Liver (tissue), 3 donors: ENCODE measurements around the gene PSMB3.

Source experiments
- ATF3 ChIP-seq: IDR thresholded peaks from 2 replicates; pipeline ENCODE4 v1.6.1; 2016; ENCODE audit warnings: antibody characterized with exemption
- EGR1 ChIP-seq, 2 donors: IDR thresholded peaks; 2 replicates each; pipeline ENCODE4 v1.6.1; 2016 to 2018; ENCODE audit warnings: antibody characterized with exemption in 2 of 2, low read depth in 2 of 2
- FOXA1 ChIP-seq: IDR thresholded peaks from 2 replicates; pipeline ENCODE4 v1.6.1; 2016; ENCODE audit warnings: antibody characterized with exemption
- MAX ChIP-seq: IDR thresholded peaks from 2 replicates; pipeline ENCODE4 v1.6.1; 2016; ENCODE audit warnings: antibody characterized with exemption
- RAD21 ChIP-seq, 2 donors: IDR thresholded peaks; 2 replicates each; pipeline ENCODE4 v1.6.1; 2016; ENCODE audit warnings: antibody characterized with exemption in 2 of 2, mild to moderate bottlenecking in 2 of 2
- RXRA ChIP-seq, 2 donors: IDR thresholded peaks; 2 replicates each; pipeline ENCODE4 v1.6.1; 2017 to 2018; ENCODE audit warnings: antibody characterized with exemption in 2 of 2, mild to moderate bottlenecking in 1 of 2
- SP1 ChIP-seq: IDR thresholded peaks from 2 replicates; pipeline ENCODE4 v1.6.1; 2018; ENCODE audit warnings: antibody characterized with exemption, mild to moderate bottlenecking
- YY1 ChIP-seq: IDR thresholded peaks from 2 replicates; pipeline ENCODE4 v1.6.1; 2016; ENCODE audit warnings: antibody characterized with exemption, mild to moderate bottlenecking
- ZBTB33 ChIP-seq: IDR thresholded peaks from 2 replicates; pipeline ENCODE4 v1.6.1; 2016; ENCODE audit warnings: antibody characterized with exemption
- TF ChIP-seq, protein P1 (sequence below): fragments of 150-350 bp; IDR thresholded peaks from 2 replicates; pipeline ENCODE4 v1.5.1; 2017; ENCODE audit warnings: improper control_type of control experiment, low read depth, low read length; ENCODE audit not compliant: missing input control
- TF ChIP-seq, protein P2 (sequence below): IDR thresholded peaks from 2 replicates; pipeline ENCODE4 v1.6.1; 2016; ENCODE audit warnings: antibody characterized with exemption, mild to moderate bottlenecking
- donor health status: healthy.
- donor health status: healthy.

DNA sequence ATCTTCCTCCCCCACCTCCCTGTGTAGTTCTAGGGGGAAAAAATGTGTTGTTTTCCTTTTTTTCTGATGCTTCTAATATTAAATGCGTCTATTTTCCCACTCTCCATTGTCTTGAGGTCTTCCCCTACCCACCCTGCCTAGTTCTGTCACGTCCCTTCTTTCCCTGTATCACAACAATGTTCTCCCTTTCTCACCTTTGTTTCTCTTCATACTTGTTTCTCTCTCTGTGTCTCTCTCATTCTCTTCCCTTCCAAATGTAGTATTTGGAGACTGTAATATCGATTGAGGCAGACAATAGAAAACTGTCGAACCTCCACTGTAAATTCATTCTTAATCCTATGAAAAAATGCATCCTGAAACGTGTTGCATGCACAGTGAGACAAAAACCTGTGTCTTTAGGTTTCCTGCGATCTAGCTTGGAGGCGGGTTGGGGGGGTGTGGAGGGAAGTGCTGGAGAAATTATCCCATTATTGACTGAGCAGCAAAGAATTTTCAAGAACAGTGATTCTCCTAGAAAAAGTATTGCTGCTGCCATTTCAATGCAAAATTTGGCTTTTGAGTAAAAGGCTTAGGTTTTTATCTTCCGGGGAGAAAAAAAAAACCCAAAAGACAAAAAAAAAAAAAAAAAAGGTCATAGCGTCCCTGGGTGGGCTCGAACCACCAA, 1.3 kb upstream of the PSMB3 start:
- TF ChIP-seq YY1 (no peak), ATF3 (no peak), MAX (no peak), SP1 (no peak), FOXA1 (no peak), RXRA (IDR thresholded peaks at IDR 0.05) (no peak), EGR1 (IDR thresholded peaks at IDR 0.05; ENCODE audit: low read depth in 2 of 2) (no peak), RAD21 (IDR thresholded peaks at IDR 0.05) (no peak), ZBTB33 (no peak)
- TF ChIP-seq, protein P1, sequence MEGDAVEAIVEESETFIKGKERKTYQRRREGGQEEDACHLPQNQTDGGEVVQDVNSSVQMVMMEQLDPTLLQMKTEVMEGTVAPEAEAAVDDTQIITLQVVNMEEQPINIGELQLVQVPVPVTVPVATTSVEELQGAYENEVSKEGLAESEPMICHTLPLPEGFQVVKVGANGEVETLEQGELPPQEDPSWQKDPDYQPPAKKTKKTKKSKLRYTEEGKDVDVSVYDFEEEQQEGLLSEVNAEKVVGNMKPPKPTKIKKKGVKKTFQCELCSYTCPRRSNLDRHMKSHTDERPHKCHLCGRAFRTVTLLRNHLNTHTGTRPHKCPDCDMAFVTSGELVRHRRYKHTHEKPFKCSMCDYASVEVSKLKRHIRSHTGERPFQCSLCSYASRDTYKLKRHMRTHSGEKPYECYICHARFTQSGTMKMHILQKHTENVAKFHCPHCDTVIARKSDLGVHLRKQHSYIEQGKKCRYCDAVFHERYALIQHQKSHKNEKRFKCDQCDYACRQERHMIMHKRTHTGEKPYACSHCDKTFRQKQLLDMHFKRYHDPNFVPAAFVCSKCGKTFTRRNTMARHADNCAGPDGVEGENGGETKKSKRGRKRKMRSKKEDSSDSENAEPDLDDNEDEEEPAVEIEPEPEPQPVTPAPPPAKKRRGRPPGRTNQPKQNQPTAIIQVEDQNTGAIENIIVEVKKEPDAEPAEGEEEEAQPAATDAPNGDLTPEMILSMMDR = no peak
- TF ChIP-seq, protein P2, sequence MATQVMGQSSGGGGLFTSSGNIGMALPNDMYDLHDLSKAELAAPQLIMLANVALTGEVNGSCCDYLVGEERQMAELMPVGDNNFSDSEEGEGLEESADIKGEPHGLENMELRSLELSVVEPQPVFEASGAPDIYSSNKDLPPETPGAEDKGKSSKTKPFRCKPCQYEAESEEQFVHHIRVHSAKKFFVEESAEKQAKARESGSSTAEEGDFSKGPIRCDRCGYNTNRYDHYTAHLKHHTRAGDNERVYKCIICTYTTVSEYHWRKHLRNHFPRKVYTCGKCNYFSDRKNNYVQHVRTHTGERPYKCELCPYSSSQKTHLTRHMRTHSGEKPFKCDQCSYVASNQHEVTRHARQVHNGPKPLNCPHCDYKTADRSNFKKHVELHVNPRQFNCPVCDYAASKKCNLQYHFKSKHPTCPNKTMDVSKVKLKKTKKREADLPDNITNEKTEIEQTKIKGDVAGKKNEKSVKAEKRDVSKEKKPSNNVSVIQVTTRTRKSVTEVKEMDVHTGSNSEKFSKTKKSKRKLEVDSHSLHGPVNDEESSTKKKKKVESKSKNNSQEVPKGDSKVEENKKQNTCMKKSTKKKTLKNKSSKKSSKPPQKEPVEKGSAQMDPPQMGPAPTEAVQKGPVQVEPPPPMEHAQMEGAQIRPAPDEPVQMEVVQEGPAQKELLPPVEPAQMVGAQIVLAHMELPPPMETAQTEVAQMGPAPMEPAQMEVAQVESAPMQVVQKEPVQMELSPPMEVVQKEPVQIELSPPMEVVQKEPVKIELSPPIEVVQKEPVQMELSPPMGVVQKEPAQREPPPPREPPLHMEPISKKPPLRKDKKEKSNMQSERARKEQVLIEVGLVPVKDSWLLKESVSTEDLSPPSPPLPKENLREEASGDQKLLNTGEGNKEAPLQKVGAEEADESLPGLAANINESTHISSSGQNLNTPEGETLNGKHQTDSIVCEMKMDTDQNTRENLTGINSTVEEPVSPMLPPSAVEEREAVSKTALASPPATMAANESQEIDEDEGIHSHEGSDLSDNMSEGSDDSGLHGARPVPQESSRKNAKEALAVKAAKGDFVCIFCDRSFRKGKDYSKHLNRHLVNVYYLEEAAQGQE = no peak
